Measurements from ENCODE around the gene SMCO4.

Gene SMCO4

DNA sequence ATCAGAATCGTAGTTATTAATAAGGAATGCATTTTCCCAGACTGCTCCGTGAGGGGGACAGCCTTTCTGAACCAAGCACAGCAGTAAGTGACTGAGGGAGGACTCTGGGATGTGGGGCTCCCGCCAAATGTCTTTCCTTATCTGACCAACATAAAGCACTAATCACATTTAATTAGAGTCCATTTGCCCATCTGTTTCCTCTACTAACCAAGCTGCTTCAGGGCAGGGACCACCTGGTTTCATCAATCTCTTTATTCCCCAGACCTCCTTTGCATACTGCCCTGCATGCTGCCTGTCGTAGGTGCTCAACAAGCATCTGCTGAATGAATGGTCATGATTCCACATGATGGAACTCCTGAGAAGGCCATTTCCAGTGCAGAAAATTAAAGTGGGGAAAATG is 29.4 kb downstream of the SMCO4 start:
- CTCF ChIA-PET: no interaction called here
- DNase-seq (ENCODE audit: low spot score): no peak
- POLR2A ChIA-PET (ENCODE audit: low non-redundant PET): no interaction called here
- H3K27ac ChIP-seq: no peak overlapping the region
- no peak for TF ChIP-seq CTCF (conservative IDR thresholded peaks at IDR 0.05; ENCODE audit: low read depth)

DNA sequence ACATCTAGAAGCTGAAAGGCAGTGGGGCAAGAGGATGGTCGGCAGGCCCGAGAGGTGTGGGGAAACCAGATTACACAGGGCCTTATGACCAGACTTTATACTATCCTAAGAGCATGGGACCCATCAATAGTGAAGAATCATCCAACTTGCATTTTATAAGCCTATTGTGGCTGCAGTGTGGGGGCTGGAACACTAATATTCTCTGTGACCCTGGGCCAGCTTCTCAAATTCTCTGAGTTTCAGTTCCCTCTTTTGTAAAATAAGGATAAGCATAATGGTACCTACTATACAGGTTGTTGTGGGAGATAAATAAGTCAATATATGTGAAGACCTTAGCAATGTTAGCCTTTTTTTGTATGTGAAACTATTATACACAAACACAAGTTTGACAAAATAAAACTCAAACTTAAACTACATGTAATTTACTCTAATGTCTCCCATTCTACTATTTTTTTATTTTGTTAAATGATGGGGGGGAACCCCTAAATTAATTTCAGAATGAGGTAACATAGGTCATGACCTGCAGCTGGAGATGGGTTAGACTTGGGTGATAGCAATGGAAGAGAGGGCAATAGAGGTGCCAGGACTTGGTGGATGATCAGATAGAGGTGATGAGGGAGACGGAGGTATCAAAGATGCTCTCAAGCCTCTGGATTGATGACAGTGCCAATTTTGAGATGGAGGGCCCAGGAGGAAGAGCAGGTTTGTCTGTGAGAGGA is 30.1 kb downstream of the SMCO4 start:
- no peak for DNase-seq (ENCODE audit: low spot score)
- ChIA-PET CTCF (no interaction called here), POLR2A (ENCODE audit: low non-redundant PET) (no interaction called here)
- TF ChIP-seq CTCF (conservative IDR thresholded peaks at IDR 0.05; ENCODE audit: low read depth): no peak
- no peak overlapping the region for H3K27ac ChIP-seq

- CTCF ChIA-PET: interaction anchor here (0.6 kb wide), 1 partner anchor 139 kb away, joined by 3 read pairs; no protein-coding TSS in a partner anchor
- no peak for TF ChIP-seq CTCF (conservative IDR thresholded peaks at IDR 0.05; ENCODE audit: low read depth)
- POLR2A ChIA-PET (ENCODE audit: low non-redundant PET): no interaction called here
- DNase-seq (ENCODE audit: low spot score): no peak
- H3K27ac ChIP-seq: no peak overlapping the region
Observed at GRCh38 chr11:93512073-93512475, 31.1 kb downstream of the SMCO4 start.

- H3K27ac ChIP-seq: no peak overlapping the region
- ChIA-PET POLR2A (ENCODE audit: low non-redundant PET) (no interaction called here), CTCF (no interaction called here)
- TF ChIP-seq CTCF (conservative IDR thresholded peaks at IDR 0.05; ENCODE audit: low read depth): no peak
- no peak for DNase-seq (ENCODE audit: low spot score)
Observed at GRCh38 chr11:93510196-93510873, 32.9 kb downstream of the SMCO4 start.

DNA sequence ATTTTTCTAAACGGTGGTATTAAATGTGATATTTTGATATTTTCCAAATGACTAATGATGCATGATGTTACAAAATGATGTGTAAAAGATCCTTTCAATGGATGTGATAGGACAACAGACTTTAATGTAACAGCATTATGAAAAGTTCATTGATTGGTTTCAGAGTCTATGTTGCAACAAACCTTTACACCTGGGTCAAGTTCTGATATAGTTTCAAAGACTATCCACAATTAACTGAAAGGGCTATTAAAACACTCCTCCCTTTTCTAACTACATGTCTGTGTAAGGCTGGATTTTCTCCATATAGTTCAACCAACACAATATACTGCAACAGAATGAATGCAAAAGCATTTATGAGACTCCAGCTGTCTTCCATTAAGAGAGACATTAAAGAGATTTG is 35.7 kb downstream of the SMCO4 start:
- POLR2A ChIA-PET (ENCODE audit: low non-redundant PET): no interaction called here
- no peak for DNase-seq (ENCODE audit: low spot score)
- H3K27ac ChIP-seq: no peak overlapping the region
- CTCF ChIA-PET: no interaction called here
- TF ChIP-seq CTCF (conservative IDR thresholded peaks at IDR 0.05; ENCODE audit: low read depth): no peak

DNA sequence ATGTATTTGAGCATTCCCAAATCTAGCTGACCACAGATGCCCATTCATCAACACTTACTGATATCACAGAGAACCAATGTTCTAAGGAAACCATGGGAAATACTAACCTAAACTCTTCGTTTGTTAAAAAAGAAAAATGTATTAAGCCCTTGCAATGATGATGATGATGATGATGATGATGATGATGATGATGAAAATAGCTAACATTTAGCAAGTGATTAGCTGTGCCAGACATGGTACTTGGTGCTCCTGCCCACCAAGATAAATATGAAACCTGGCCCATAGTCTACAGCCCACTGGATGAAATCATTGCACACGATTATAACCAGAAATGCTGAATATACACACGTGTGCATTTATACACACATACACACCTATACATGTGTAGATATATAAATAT is 37.5 kb downstream of the SMCO4 start:
- DNase-seq (ENCODE audit: low spot score): no peak
- no peak overlapping the region for H3K27ac ChIP-seq
- POLR2A ChIA-PET (ENCODE audit: low non-redundant PET): no interaction called here
- CTCF ChIA-PET: no interaction called here
- no peak for TF ChIP-seq CTCF (conservative IDR thresholded peaks at IDR 0.05; ENCODE audit: low read depth)
